HG03175 (cell line): ENCODE measurements around the gene F10.

Experiments used
- ATAC-seq: cut with Tn5 transposase; IDR thresholded peaks from one replicate; pipeline ENCODE4 v1.9.1; 2021; ENCODE audit warnings: mild to moderate bottlenecking, moderate library complexity; ENCODE audit not compliant: unreplicated experiment

F10 gene

GRCh38 chr13:113166681-113167080, 44.1 kb downstream of the F10 start:
- ATAC-seq: no peak

GRCh38 chr13:113167155-113167554, 44.6 kb downstream of the F10 start:
- ATAC-seq: no peak

DNA sequence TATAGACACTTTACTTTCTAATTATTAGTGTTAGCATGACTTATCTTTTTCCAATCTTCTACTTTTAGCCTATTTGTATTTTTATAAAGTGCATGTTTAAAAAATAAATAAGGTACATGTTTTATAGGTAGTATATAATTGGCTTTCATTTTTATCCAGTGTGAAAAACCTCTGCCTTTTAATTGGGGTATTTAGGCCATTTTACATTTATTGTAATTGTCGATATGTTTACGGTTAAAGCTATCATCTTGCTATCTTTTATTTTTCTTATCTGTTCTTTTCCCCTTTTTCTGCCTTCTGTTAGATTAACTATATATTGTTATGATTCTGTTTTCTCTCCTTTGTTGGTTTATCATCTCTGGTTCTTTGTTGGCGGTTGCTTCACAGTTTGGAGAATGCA, 45.0 kb downstream of the F10 start:
- ATAC-seq: no peak

DNA sequence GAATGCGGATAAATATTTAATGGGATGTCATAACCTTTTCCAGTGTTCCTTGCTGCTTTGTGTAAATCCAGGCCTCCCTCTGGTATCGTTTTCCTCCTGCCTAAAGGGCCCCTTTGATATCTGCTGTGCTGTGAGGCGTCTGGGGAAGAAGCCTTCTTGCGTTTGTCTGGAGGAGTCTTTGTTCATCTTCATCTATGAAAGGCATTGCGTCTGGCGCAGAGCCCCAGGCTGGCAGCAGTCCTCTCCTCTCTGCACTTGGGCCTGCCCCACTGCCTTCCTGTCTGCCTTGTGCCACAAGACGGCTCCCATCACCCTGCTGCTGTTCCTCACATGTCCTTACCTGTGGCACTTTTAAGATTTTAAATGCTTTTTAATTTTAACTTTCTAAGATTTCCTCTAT, 45.6 kb downstream of the F10 start:
- ATAC-seq: no peak

- ATAC-seq: no peak
These were observed 47.0 kb downstream of the F10 start for GRCh38 chr13:113169277-113170272.

GRCh38 chr13:113170511-113170910, 47.9 kb downstream of the F10 start:
- ATAC-seq: no peak

- no peak for ATAC-seq
These were observed 48.9 kb downstream of the F10 start for GRCh38 chr13:113171250-113172125.

DNA sequence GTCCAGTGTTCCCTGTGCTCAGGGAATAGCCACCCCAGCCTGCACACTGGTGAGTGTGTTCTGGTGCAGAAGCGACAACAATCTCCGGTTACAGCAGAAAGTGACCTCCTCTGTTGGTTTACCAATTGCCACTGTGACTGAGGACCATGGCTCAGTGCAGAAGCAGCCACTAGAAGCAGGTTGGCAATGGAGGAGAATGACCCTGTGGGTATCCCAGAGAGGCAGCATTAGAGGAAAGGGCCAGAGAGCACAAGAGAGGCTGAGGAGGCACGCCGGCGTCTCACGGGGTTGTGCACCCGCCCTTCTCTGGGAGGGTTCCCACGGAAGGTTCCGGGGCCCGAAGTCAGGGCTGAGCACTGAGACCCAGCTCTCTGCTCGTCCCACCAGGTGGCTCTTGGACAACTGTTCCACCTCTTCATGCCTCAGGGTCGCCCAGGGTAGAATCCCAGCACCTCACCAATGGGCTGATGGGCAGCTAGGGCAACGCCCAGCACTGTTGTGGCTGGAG, 49.9 kb downstream of the F10 start:
- no peak for ATAC-seq

GRCh38 chr13:113176280-113176679, 53.7 kb downstream of the F10 start:
- ATAC-seq: no peak

- no peak for ATAC-seq
These were observed 54.2 kb downstream of the F10 start for GRCh38 chr13:113176822-113177221.

GRCh38 chr13:113178070-113178895, 55.7 kb downstream of the F10 start:
- ATAC-seq: no peak

- no peak for ATAC-seq
These were observed 56.2 kb downstream of the F10 start for GRCh38 chr13:113178896-113179167.

DNA sequence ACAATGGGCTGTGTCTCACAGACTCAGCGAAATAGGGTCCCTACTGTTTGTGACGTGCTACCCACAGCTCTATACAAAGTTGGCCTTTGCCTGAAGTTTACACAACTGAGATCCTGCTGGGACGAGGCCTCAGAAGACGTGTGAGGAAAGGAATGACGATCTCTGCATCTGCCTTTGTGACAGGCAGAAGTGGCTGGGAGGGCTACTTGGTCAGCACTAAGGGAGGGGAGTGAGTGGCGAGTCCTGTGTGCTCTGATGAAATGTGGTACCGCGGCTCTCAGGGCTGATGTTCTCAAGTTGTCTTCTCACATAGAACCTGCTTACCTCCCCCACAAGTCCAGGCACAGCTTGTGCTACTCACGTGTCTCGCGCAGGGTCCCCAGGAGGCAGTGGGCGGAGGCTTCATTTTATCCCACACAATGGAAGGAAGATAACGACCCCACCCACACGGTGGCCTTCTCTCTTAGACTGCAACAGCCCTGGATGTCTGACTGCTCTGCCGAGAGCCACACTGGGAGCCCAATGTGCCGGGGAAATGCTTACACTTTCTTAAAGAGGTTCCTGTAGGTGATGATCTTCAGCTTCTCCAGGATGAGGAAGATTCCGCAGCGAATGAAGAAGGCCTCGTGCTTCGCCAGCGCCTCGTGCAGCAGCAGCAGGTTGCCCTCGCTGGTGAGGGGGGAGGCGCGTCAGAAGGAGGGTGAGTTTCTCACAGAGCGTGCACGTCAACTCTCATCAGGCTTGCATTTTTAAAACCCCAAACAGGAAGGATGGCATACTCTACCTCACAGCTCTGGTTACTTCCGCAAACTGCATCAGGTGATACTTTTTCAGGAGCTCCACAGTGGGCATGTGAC, 57.0 kb downstream of the F10 start:
- ATAC-seq: no peak

DNA sequence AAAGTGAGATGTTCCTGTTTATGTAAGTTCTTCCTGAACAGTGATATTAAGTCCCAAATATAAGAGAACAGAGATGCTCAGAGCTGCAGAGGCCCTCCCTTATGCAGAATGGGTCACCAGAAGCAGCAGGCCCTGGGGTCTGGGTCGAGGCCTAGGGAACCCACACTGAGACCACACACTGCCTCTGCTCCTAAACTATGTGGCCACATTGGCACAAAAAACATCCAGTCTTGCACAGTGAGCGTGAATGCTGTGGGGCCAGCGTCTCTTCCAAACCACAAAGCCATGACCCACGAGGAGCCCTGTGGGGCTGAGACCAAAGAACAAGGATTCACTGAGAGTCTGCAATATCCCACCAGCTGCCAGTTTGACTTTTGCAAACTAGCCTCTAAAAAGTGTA, 59.4 kb downstream of the F10 start:
- no peak for ATAC-seq

DNA sequence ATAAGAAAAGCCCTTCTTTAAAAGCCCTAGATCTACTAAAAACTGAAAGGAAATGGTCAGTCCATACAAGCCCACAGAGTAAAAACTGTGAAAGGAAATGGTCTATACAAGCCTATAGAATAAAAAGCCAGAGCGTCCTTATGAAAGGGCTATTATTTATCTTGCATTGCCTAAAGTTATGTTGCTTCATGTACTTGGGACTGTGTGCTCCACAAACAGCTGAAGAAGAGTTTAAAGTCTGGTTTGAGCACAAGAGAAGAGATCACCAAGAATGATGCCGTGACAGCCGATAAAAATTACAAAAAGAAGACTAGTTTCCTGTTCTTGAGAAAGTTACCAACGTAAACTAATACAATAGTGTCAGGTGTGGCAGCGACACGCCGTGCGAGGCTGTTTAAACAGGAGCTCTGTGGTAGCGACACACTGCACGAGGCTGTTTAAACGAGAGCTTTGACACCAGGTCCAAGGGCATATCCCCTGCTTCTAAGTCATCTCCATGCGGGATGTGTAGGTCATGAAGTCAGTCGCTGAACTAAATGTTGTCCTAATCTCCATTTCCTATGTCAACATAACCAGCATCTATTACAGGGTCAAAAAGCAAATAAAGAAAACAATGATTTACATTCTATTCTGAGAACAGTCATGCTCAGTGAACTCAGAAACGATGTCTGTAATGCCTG, 61.0 kb downstream of the F10 start:
- ATAC-seq: no peak

DNA sequence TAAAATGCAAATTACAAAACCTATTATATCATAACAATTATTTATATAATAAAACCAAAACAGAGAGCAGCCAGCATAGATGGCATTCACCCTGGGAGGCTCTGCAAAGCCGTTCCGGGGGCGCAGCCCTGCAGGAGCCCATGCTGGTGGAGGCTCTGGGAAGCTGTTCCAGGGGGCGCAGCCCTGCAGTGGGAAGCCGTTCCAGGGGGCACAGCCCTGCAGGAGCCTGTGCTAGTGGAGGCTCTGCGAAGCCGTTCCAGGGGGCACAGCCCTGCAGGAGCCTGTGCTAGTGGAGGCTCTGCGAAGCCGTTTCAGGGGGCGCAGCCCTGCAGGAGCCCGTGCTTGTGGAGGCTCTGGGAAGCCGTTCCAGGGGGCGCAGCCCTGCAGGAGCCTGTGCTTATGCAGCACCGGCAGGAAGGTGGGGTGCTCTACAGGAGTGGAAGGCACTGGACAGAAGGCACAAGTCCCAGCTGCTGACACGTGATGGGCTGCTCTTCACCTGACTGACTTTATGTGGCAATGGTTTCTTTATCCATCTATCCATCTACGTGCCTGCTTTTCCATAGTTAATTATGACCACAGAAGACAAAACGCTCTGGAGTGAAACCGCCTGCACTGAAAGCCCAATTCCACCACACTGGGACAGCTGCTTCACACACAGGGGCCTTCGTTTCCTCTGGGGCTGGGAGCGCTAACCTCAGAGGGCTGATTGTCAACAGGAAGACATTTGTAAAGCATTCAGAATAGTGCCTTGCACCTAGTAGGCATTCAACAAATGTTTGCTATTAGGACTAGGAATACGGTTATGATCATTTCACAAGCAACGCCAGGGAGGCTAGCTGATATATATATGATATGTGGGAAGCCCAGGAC, 62.2 kb downstream of the F10 start:
- ATAC-seq: no peak

DNA sequence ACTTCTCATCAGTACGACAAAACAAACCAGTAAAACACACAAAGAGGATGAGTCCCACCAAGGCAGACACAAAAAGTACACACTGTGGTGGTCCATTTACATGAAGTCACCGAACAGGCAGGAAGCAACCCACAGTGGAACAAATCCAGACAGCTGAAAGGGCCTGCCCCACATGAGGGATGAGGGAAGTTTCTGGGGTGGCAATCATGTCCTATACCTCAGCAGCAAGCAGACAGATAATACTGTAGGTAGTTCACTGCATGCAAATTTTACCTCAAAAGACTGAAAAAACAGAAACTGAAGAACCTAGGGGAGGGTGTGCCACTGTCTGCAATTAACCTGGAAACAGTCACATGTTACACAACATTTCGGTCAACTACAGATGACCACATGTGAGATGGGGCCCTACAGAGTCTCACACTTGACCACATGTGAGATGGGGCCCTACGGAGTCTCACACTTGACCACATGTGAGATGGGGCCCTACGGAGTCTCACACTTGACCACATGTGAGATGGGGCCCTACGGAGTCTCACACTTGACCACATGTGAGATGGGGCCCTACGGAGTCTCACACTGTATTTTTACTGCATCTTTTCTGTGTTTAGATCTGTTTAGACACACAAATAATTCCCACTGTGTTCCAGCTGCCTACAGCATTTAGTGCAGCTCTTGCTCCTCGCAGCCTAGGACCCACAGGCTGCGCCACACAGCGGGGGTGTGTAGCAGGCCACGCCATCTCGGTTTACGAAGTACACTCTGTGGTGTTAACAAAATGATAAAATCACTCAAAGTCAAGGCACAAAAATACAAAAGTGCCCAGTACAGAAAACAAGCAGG, 63.7 kb downstream of the F10 start:
- ATAC-seq: peak; percentile 74

DNA sequence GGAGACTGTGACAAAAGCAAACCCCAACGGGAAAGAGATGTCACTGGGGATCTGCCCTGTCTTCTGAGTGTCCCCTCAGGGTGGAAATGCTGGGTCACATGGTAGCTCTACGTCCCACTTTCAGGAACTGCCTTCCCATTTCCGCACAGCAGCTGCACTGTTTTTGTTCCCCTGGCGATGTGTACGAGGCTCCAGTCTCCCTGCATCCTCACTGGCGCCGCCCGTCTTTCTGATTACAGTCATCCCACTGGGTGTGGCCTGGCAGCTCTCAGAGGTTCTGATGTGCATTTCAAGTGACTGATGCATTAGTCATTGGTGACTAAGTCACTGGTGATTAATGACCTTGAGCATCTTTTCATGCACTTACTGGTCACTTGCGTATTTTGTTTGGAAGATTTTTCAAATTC, 64.7 kb downstream of the F10 start:
- no peak for ATAC-seq
